ENCODE results near the gene TMEM209. TPM values are rescaled to one million over a fixed set of nuclear protein-coding genes. Genes with fewer than 3 reads are reported as not detected.

The TMEM209 gene
- total and polyA plus RNA-seq, 12 donors, result 6.0 to 77.1 (median 35.9) TPM

GRCh38 chr7:130213828-130214227, 8.6 kb upstream of the TMEM209 start:
- Histone ChIP-seq H3K4me1 (replicated peaks in 1 of 2) (no peaks in the 10 kb centered on the region), H3K9me3 (replicated peaks in 1 of 3) (no peaks in the 10 kb centered on the region), H3K27ac (no peak overlapping the region), H3K36me3 (replicated peaks in 1 of 2) (no peaks in the 10 kb centered on the region), H3K27me3 (no peaks in the 10 kb centered on the region), H3K4me3 (no peak overlapping the region)
- TF ChIP-seq POLR2A (IDR thresholded peaks at IDR 0.05) (no peak), CTCF (IDR thresholded peaks at IDR 0.05) (no peak)
- WGBS, 4 donors, result 83 to 93% (median 92%) methylated on average over 1 of the region's 1 CpG
- intact Hi-C loops (cut with DNase I), result no loop called here
- no peak for DNase-seq

GRCh38 chr7:130210181-130210935, 5.2 kb upstream of the TMEM209 start:
- WGBS, 4 donors, result 55 to 71% (median 68%) methylated on average over 5 of the region's 5 CpGs
- intact Hi-C loops (cut with DNase I), result no loop called here
- Histone ChIP-seq H3K4me1 (replicated peaks in 1 of 2) (no peaks in the 10 kb centered on the region), H3K4me3 (no peak overlapping the region), H3K9me3 (replicated peaks in 1 of 3) (no peaks in the 10 kb centered on the region), H3K27ac (no peak overlapping the region), H3K36me3 (replicated peaks in 1 of 2) (no peaks in the 10 kb centered on the region), H3K27me3 (no peaks in the 10 kb centered on the region)
- no peak for DNase-seq
- TF ChIP-seq CTCF (IDR thresholded peaks at IDR 0.05), result no peak
- no peak for TF ChIP-seq POLR2A (IDR thresholded peaks at IDR 0.05)

GRCh38 chr7:130208516-130208915, 3.3 kb upstream of the TMEM209 start:
- no peaks in the 10 kb centered on the region for H3K36me3 ChIP-seq (replicated peaks in 1 of 2)
- no peak for DNase-seq
- WGBS, 4 donors, result 85 to 92% (median 88%) methylated on average over 2 of the region's 2 CpGs
- H3K27ac ChIP-seq, result no peak overlapping the region
- no peaks in the 10 kb centered on the region for H3K27me3 ChIP-seq
- peaks cover 0 to 10% of the 10 kb centered on the region in 2 donors for H3K4me1 ChIP-seq (replicated peaks in 1 of 2)
- TF ChIP-seq CTCF (IDR thresholded peaks at IDR 0.05) (no peak), POLR2A (IDR thresholded peaks at IDR 0.05) (no peak)
- no peak overlapping the region for H3K4me3 ChIP-seq
- no peaks in the 10 kb centered on the region for H3K9me3 ChIP-seq (replicated peaks in 1 of 3)
- intact Hi-C loops (cut with DNase I), result no loop called here

DNA sequence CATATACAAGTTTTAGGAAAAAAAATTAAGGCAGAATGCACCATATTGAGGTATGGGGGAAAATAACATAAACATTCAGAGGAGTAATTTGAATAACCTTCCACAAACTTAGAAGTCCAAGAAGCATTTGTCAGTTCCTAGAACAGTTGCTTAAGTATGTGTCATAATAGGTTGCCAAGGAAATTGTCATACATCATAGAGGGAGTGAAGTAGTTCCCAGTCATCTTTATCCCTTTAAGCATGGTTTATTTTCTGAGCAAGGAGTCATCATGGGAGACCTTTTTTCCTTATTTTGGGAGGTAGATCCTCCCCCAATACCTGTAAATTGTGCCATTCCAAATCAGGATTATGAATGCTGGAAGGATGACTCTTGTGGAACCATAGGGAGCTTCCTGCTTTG, 2.4 kb upstream of the TMEM209 start, which contains the start of gene SSMEM1:
SSMEM1 (plus strand) TSS at position 219 of the 400 bp plus-strand sequence; CDS start at position 270, 51 bp downstream.
- intact Hi-C loops (cut with DNase I), result no loop called here
- TF ChIP-seq CTCF (IDR thresholded peaks at IDR 0.05) (no peak), POLR2A (IDR thresholded peaks at IDR 0.05) (no peak)

More for the DNA sequence above, 2.4 kb upstream of the TMEM209 start, which contains the start of gene SSMEM1:
- H3K9me3 ChIP-seq (replicated peaks in 1 of 3), result no peaks in the 10 kb centered on the region
- H3K27ac ChIP-seq, result no peak within 1 kb of the TSS
- peaks cover 0 to 10% of the 10 kb centered on the region in 2 donors for H3K4me1 ChIP-seq (replicated peaks in 1 of 2)
- H3K36me3 ChIP-seq (replicated peaks in 1 of 2), result no peaks in the 10 kb centered on the region
- H3K4me3 ChIP-seq, result no peak within 1 kb of the TSS
- no peaks in the 10 kb centered on the region for H3K27me3 ChIP-seq
- DNase-seq, result no peak

Measured in adrenal gland (tissue), 12 donors.